SH-SY5Y (cell line): ENCODE measurements around the gene ARHGEF25.

Experiments used
- GATA2 ChIP-seq: IDR thresholded peaks from 2 replicates; pipeline ENCODE4 v1.6.1; 2011; ENCODE audit warnings: mild to moderate bottlenecking, low read depth, low read length
- GATA3 ChIP-seq: IDR thresholded peaks from 2 replicates; pipeline ENCODE4 v1.6.1; 2011; ENCODE audit warnings: low read depth, mild to moderate bottlenecking, low read length, moderate library complexity

The ARHGEF25 gene

DNA sequence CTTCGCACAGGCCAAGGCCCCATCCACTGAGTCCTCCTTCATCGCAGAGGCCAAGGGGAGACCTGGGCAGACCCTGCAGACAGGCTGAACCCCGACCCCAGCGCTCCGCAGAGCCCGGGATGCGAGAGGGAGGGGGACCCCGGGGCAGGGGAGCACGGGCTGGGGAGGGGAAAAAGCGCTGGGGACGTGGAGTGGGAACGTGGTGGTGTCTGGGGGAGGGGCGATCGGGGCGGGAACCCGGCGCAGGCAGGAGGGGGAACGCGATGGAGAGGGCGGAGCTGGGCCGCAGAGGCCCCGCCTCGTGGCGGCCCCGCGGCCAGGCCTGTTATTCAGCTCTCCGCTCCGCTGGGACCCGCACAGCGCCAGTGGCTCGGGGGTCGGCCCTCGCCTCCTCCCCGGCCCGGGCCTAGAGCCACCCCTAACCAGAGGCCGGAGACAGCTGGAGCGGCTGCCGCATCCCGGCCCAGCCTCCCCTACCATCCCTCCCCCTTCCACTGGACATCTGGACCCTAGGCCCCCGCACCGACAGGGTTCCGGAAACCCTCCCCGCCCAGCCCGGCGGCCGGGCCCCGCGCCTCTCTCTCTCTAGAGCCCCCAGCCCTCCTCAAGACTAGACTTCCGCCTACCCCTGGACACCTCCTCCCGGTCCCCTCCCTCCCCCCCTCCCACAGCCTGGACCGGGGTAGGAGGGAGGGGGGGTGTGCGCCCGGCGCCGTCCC is at the start of gene ARHGEF25:
Gene ARHGEF25 (plus strand): TSS at position 328 of the 719 bp plus-strand sequence. CDS start 460 bp downstream, outside the sequence.
- TF ChIP-seq GATA2 (no peak), GATA3 (no peak)

DNA sequence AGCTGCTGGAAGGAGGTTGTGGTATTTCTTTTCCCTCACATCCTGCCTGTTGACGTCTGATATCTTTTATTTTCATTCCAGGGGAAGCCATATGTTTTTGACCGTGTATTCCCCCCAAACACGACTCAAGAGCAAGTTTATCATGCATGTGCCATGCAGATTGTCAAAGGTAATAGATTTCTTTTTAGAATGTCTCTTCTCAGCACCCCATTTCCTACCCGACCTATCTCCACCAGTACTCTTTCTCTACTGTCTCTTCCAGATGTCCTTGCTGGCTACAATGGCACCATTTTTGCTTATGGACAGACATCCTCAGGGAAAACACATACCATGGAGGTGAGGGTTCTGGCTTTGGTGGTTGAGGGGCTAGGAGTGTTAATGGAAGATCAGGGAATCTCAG is 47.9 kb upstream of the ARHGEF25 start:
- no peak for TF ChIP-seq GATA2
- no peak for TF ChIP-seq GATA3

DNA sequence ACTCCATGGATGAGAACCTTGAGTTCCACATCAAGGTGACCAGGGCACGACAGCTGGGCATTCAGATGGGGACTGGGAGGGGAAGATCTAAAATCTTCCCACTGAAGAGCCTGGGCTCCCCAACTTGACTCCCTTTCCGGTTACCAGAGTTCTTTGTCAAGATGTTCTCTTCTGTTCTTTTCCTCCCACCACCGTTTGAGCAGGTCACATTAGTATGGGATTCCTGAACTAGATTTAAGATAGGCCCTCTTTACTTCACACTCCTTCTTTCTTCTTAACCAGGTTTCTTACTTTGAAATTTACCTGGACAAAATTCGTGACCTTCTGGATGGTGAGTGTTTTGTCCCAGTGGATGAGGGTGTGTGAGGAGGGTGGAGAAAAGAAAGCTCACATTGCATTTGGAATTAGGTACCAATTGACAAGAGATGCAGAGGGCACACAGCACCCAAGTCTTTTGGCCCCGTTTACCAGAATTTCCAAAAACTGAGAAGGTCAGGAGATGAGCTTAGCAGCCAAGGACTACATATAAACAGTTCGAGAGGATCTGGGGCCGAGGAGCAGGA is 47.0 kb upstream of the ARHGEF25 start:
- TF ChIP-seq GATA2 (no peak), GATA3 (no peak)

DNA sequence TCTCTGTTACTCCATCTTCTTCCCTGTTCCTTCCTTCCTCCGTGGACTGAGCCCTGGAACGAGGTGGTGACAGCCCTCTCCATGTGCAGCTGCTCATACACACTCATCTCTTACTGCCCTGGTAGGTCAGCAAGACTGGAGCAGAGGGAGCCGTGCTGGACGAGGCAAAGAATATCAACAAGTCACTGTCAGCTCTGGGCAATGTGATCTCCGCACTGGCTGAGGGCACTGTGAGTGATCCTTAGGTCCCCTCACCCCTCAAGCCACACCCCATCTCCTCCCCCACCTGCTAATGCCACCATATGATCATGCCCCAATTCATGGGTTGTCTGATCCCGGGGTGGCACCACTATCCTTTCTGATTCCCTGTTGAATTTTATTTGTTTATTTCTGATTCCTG is 42.4 kb upstream of the ARHGEF25 start:
- TF ChIP-seq GATA3, result no peak
- TF ChIP-seq GATA2, result no peak

DNA sequence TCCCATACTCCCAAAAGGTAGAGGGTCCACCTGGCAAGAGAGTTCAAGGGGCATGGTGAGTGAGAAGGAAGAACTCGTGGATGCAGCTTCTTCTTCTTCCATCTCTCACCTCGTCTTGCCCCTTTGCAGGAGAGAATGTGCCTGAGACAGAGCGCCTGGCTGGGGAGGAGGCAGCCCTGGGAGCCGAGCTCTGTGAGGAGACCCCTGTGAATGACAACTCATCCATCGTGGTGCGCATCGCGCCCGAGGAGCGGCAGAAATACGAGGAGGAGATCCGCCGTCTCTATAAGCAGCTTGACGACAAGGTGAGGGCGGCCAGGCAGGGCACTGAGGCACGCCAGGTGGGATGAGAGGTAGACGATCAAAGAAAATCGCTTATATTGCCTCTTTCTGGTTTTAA is 41.4 kb upstream of the ARHGEF25 start:
- TF ChIP-seq GATA3 (no peak), GATA2 (no peak)

DNA sequence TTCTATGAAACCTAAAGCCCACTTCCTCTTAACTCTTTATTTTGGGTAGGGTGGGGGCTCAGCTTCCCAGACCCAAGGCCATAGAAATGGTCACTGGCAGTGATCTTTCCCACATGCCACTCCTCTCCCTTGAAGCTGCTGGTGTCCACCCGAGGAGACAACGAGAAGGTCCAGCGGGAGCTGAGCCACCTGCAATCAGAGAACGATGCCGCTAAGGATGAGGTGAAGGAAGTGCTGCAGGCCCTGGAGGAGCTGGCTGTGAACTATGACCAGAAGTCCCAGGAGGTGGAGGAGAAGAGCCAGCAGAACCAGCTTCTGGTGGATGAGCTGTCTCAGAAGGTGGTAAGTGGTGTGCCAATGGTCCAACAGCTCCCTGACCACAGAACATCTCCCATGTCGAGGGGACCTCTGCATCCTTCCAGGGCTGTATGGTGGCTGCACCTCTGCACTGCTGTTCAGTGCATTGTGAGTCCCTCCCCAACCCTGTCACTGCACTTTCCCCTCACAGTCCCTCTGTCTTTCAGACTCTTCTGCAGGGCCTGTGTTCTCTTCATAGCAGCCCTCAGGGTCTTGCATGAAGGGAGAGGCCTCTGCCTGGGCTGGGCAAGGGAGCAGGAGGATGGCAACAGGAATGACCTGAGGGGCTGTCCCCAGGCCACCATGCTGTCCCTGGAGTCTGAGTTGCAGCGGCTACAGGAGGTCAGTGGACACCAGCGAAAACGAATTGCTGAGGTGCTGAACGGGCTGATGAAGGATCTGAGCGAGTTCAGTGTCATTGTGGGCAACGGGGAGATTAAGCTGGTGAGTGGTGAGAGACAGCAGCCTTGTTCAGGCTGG is 39.1 kb upstream of the ARHGEF25 start:
- TF ChIP-seq GATA2, result no peak
- no peak for TF ChIP-seq GATA3

DNA sequence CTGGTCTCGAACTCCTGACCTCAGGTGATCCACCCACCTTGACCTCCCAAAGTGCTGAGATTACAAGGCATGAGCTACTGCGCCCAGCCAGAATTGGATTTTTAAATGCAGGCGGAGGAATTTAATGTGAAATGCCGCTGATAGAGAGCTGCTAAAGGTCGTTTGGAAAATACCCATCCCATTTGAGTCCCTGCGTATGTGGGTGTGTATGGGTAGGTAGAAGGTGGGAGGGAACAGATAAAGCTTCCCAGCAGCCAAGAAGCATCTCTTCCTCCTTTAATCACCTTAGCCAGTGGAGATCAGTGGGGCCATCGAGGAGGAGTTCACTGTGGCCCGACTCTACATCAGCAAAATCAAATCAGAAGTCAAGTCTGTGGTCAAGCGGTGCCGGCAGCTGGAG is 36.4 kb upstream of the ARHGEF25 start:
- no peak for TF ChIP-seq GATA2

DNA sequence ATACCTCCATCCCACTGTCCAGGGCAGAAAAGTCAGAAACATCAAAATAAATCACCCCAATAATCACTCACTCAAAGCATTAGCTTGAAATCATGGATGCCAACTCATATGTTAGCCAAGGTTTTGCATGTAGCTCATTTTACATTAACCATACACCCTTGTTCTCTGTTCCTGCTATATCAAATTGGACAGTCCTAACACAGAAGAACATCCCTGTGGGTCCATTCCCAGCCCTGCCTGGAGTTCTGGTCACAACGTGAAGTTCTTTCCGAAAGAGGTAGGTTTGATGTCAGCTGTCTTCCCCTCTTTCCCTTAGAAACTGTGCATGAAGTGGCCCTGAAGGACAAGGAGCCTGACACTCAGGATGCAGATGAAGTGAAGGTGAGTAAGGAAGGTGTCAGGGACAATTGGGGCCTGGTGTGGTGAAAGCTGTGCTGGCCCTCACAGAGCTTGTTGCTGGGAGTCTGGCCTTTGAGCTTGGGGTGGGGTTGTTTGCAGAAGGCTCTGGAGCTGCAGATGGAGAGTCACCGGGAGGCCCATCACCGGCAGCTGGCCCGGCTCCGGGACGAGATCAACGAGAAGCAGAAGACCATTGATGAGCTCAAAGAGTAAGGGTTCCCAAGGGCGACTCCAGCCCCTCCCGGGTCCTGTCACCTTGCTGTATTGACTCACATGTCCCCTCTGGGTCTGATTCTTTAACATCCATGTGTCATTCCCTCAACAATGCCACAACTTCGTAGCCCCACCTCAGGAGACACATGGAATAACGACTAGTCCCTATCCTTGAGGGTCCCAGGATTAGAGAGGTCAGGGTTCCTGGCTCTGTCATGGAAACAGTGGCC is 35.2 kb upstream of the ARHGEF25 start:
- TF ChIP-seq GATA3 (no peak), GATA2 (no peak)

DNA sequence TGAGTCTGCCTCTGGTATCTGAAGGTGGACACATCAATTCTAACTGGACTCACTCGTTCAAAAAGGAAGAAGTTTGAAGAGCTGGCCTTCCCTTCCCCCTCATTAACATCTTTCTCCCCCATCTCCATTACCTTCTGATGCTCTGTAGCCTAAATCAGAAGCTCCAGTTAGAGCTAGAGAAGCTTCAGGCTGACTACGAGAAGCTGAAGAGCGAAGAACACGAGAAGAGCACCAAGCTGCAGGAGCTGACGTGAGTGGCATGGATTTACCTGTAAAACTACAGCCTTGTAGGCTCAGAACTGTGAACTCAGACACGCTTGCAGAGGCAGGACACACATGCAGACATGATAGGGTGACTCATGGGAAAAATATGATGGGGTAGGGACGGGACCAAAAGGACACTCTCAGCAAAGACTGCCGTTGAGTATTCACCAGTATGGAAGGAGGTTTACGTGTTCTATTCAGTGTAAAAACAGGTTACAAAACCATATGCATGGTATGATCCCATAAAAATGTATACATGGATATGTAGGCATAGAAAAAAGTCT is 34.5 kb upstream of the ARHGEF25 start:
- no peak for TF ChIP-seq GATA2
- no peak for TF ChIP-seq GATA3

DNA sequence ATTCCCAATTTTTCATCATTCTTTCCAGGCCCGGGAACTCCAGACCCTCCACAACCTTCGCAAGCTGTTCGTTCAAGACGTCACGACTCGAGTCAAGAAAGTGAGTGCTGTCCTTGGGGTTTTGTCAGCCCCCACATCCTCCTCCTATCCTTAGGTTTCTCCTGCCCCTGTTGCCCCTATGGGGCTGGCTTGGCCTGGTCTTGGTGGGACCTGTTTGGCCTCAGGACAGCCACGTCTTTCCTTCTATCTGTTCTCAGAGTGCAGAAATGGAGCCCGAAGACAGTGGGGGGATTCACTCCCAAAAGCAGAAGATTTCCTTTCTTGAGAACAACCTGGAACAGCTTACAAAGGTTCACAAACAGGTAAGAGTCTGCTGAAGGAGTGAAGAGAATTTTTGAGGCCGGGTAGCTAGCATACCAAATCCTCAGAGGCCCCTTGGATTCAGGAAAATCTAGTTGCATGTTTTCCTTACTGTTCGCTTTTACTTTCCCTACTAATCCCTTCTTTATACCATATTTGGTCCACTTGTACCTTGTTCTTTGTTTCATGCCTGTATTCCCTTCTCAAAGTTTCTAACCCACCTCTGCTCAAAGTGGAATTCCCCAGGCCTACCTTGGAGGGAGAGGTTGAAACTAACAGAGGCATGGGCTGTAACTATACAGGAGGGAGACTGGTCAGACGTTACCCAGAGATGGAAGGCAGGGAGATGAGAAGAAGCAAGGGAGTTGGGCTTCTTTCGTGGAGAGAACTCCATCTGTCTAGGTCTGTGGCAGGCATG is 33.1 kb upstream of the ARHGEF25 start:
- TF ChIP-seq GATA2 (no peak), GATA3 (no peak)

DNA sequence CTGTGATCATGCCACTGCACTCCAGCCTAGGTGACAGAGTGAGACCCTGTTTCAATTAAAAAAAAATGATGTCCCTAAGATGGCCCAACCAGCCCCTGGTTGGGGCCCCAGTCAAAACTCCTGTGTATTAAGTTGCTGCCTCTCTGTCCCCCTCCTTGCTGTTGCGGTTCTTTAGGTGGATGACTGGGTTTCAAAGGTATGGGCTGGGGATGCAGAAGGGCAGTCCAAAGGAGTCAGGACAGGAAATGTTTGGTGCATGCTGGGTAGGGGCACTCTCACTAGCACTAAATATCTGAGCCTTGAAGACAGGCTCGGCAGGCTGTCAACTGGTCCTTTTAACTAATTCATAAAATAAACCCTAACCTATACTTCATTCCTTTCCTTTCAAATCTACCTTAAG is 32.2 kb upstream of the ARHGEF25 start:
- TF ChIP-seq GATA3 (no peak), GATA2 (no peak)

DNA sequence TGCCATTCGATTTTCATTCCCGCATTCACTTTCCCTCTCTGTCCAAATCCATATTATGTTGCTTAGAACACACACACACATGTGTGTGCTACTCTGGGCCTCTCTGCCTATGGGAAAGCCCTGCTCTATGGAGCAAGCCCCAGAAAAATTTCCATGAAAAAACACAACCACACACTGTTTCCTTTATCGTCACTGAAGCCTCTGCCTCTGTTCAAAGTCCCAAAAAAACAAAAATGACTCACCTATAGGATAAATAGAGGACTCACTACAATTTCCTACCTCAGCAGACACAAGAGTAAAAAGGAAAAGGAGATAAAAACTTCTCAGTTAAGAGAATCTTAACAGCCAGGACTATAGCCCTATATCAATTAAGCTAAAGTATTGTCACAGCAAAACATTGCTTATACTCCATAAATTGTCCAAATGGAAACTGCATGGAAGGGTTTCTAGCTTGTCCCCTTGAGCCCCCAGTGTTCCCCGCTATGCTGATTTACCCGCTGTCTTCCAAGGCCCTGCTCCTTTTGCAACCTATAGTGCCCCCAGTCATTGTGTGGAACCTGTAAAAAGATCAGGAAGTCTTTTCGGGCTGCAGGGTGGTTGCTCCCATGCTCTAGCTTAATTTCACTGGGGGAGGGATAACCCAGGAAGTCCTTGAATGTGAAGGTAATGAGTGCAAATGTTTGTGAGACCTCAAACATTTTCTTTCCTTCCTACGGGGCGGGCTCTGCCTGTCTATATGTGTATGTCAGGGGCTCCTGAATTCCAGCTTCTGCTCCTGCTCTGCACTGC is 31.4 kb upstream of the ARHGEF25 start:
- no peak for TF ChIP-seq GATA3
- no peak for TF ChIP-seq GATA2
